Neural cell (in vitro differentiated cells): Measurements from ENCODE around the gene PHF12. TPM values are rescaled to one million over a fixed set of nuclear protein-coding genes. Genes with fewer than 3 reads are reported as not detected.

Source experiments
- H2AFZ ChIP-seq: fragments of 200-600, 300-800 bp; sonication (generic), shearing (Covaris generic); 2 replicates; pipeline ENCODE4 v1.6.0; 2014; ENCODE audit warnings: low read depth, mild to moderate bottlenecking, antibody characterized with exemption, low read length, moderate library complexity
- H3F3A ChIP-seq: fragments of 200-600 bp; shearing (Covaris generic); 2 replicates; pipeline ENCODE4 v1.6.1; 2016; ENCODE audit warnings: mild to moderate bottlenecking, moderate library complexity, mixed read lengths, antibody characterized with exemption, low read length; ENCODE audit not compliant: insufficient read depth, poor library complexity, severe bottlenecking
- H3K27ac ChIP-seq: fragments of 200-600, 300-800 bp; sonication (generic), shearing (Covaris generic); 2 replicates; pipeline ENCODE4 v1.5.1; 2014; ENCODE audit warnings: mild to moderate bottlenecking, low read length, moderate library complexity
- H3K27me3 ChIP-seq: fragments of 300-800, 200-600 bp; sonication (generic), shearing (Covaris generic); 2 replicates; pipeline ENCODE4 v1.6.0; 2014; ENCODE audit warnings: mild to moderate bottlenecking, low read depth, low read length, moderate library complexity; ENCODE audit not compliant: insufficient read depth
- H3K36me3 ChIP-seq: fragments of 300-800, 200-600 bp; sonication (generic), shearing (Covaris generic); 2 replicates; pipeline ENCODE4 v1.5.1; 2014; ENCODE audit warnings: mild to moderate bottlenecking, antibody characterized with exemption, low read length, moderate library complexity; ENCODE audit not compliant: insufficient read depth
- H3K4me2 ChIP-seq: fragments of 300-800, 200-600 bp; sonication (generic), shearing (Covaris generic); 2 replicates; pipeline ENCODE4 v1.6.0; 2014; ENCODE audit warnings: mild to moderate bottlenecking, low read length
- H3K4me3 ChIP-seq: fragments of 300-800, 200-600 bp; sonication (generic), shearing (Covaris generic); 2 replicates; pipeline ENCODE4 v1.5.1; 2014; ENCODE audit warnings: mild to moderate bottlenecking, low read length, moderate library complexity
- H3K79me2 ChIP-seq: fragments of 200-600 bp; shearing (Covaris generic); replicated peaks from 2 replicates; pipeline ENCODE4 v1.6.0; 2014; ENCODE audit warnings: mild to moderate bottlenecking, low read length, moderate library complexity; ENCODE audit not compliant: insufficient read depth
- H3K9ac ChIP-seq: fragments of 300-800, 200-600 bp; sonication (generic), shearing (Covaris generic); 2 replicates; pipeline ENCODE4 v1.6.1; 2016; ENCODE audit warnings: mild to moderate bottlenecking, low read length, mixed read lengths
- H3K9me2 ChIP-seq: fragments of 200-600 bp; shearing (Covaris generic); 2 replicates; pipeline ENCODE4 v1.6.1; 2016; ENCODE audit warnings: mild to moderate bottlenecking, low read length, mixed read lengths; ENCODE audit not compliant: insufficient read depth
- H3K9me3 ChIP-seq: fragments of 200-600, 300-800 bp; sonication (generic), shearing (Covaris generic); 2 replicates; pipeline ENCODE4 v1.6.1; 2016; ENCODE audit warnings: mild to moderate bottlenecking, mixed run types, low read length, moderate library complexity, mixed read lengths
- H4K20me1 ChIP-seq: fragments of 200-600 bp; shearing (Covaris generic); 2 replicates; pipeline ENCODE4 v1.6.1; 2016; ENCODE audit warnings: mild to moderate bottlenecking, mixed run types; ENCODE audit not compliant: insufficient read depth
- EP300 ChIP-seq: fragments of 450-650 bp; conservative IDR thresholded peaks from 2 replicates; pipeline ENCODE4 v1.6.1; 2014; ENCODE audit warnings: antibody characterized with exemption, mild to moderate bottlenecking, moderate library complexity; ENCODE audit not compliant: poor library complexity, severe bottlenecking
- EZH2 ChIP-seq: fragments of 200-600, 300-800 bp; shearing (Covaris generic), sonication (generic); IDR thresholded peaks from 2 replicates; pipeline ENCODE4 v1.6.1; 2014; ENCODE audit warnings: antibody characterized with exemption, low read length, borderline replicate concordance, mild to moderate bottlenecking; ENCODE audit not compliant: insufficient read depth, poor library complexity, severe bottlenecking
- MXI1 ChIP-seq: fragments of 450-650 bp; conservative IDR thresholded peaks from 2 replicates; pipeline ENCODE4 v1.6.1; 2014; ENCODE audit warnings: antibody characterized with exemption, mild to moderate bottlenecking; ENCODE audit not compliant: poor library complexity, severe bottlenecking
- POLR2AphosphoS5 ChIP-seq: IDR thresholded peaks from 2 replicates; pipeline ENCODE4 v1.6.1; 2012
- RAD21 ChIP-seq: fragments of 450-650 bp; conservative IDR thresholded peaks from 2 replicates; pipeline ENCODE4 v1.6.1; 2014; ENCODE audit warnings: antibody characterized with exemption, mild to moderate bottlenecking, moderate library complexity
- SMC3 ChIP-seq: fragments of 450-650 bp; conservative IDR thresholded peaks from 2 replicates; pipeline ENCODE4 v1.6.1; 2014; ENCODE audit warnings: antibody characterized with exemption, mild to moderate bottlenecking, moderate library complexity; ENCODE audit not compliant: poor library complexity
- TAF1 ChIP-seq: IDR thresholded peaks from 2 replicates; pipeline ENCODE4 v1.6.1; 2012; ENCODE audit warnings: low read depth
- polyA plus RNA-seq: library from polyadenylated mRNA; depleted of rRNA; stranded (reverse); fragments of >200 nt; gene quantifications from 2 replicates; pipeline ENCODE4 v1.2.3, GENCODE V29; 2014
- TF ChIP-seq, protein P1 (sequence below): IDR thresholded peaks from 2 replicates; pipeline ENCODE4 v1.6.1; 2012; ENCODE audit warnings: borderline replicate concordance
- TF ChIP-seq, protein P2 (sequence below): fragments of 450-650 bp; IDR thresholded peaks from 2 replicates; pipeline ENCODE4 v1.5.1; 2014; ENCODE audit warnings: antibody characterized with exemption, mild to moderate bottlenecking, moderate library complexity; ENCODE audit not compliant: poor library complexity, severe bottlenecking

PHF12 gene
- polyA plus RNA-seq, 1 donor from 2014 or later: 10.4 TPM

DNA sequence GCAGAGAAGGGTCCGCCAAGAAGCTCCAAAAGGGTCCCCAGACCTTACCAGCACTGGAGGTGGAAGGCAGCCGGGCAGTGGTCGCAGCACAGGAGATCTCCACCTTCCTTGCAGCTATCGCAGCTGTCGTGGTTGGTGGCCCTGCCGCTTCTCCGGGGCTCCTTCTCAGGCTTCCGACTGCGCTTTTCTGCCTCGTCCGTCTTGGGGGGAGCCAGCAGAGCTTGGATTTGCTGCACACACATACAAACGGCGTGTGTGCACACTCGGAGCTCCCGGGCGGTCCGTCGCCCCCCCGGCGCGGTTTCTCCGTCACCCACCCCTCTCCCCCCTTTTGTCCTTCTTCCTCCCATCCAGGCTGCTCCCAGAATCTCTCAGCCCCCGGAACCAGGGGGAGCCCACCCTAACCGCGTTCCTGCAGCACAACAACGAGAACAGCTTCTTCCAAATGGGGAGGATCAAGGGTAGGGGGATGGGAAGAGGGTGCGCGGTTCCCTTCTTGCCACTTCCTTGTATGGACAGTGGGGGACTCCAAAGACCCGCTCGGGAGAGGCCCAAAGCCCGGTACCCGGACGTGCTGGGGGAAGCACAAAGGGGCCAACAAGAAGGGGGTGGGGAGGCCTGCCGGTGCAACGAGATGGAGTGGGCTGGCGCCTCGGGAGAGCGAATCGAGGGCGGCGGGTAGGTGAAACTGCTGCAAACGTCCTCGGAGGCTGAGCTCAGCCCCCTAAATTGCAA is 1.1 kb downstream of the PHF12 start:
- Histone ChIP-seq H3K79me2 (peaks cover 55% of the 10 kb centered on the region), H3K4me2 (peak overlapping the region; percentile 58), H3K4me3 (peak overlapping the region; percentile 96), H3K27ac (peak overlapping the region; percentile 98), H3K27me3 (no peaks in the 10 kb centered on the region), H2AFZ (peak overlapping the region; percentile 13), H4K20me1 (peaks cover 9% of the 10 kb centered on the region), H3K9ac (peak overlapping the region; percentile 99), H3K9me3 (no peaks in the 10 kb centered on the region), H3F3A (peaks cover 2% of the 10 kb centered on the region), H3K9me2 (no peaks in the 10 kb centered on the region), H3K36me3 (no peaks in the 10 kb centered on the region)
- peak; percentile 13 for TF ChIP-seq EP300
- TF ChIP-seq POLR2AphosphoS5: peak; percentile 59
- TF ChIP-seq MXI1: peak; percentile 39
- TF ChIP-seq SMC3: no peak

DNA sequence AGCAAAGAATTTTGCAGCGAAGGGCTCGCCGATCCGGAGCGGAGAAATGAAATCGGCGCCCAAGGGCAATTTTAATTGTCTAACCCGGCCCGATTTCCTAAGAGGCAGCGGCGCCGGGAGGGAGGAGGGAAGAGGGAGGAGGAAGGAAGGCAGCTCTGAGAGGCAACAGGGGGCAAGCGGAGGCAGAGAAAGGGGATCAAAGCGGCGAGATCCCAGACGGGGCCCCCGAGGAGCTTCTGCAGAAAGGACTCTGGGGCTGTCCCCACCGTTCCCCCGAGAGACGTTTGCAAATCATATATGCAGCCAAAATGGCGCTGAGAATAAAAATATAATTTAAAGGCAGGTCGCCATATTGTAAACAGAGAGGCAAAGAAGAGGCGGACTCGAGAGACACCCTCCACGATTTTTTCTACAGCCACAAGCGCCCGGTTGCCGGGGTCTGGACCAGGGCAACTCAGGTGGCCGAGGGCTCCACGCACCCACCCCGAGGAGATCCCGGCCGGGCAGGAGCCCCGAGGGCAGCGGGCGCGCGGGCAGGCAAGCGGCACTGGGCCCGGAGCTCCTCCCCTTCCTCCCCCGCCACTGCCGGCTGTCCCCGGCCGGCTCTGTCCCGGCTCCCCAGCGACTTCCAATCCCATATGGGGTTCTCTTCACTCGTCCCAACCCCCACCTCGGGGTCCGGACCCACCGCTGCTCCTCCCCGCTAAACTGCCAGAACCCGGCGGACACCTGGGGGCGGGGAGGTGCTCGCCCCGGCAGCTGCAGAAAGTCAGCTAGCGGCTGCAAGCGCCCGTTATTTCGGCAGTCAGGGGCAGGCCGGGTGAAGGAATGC is 1.9 kb downstream of the PHF12 start:
- Histone ChIP-seq H3K79me2 (peaks cover 63% of the 10 kb centered on the region), H3K9ac (peak overlapping the region; percentile 99), H2AFZ (peak overlapping the region; percentile 32), H3K27ac (peak overlapping the region; percentile 98), H3K4me2 (peak overlapping the region; percentile 66), H3K9me3 (no peaks in the 10 kb centered on the region), H3F3A (peaks cover 2% of the 10 kb centered on the region), H3K36me3 (no peaks in the 10 kb centered on the region), H4K20me1 (peaks cover 15% of the 10 kb centered on the region), H3K27me3 (no peaks in the 10 kb centered on the region), H3K4me3 (peak overlapping the region; percentile 96), H3K9me2 (no peaks in the 10 kb centered on the region)
- TF ChIP-seq POLR2AphosphoS5 (peak; percentile 33), MXI1 (no peak), EP300 (no peak), EZH2 (no peak), RAD21 (no peak), TAF1 (peak; percentile 4), SMC3 (no peak)
- TF ChIP-seq, protein P1, sequence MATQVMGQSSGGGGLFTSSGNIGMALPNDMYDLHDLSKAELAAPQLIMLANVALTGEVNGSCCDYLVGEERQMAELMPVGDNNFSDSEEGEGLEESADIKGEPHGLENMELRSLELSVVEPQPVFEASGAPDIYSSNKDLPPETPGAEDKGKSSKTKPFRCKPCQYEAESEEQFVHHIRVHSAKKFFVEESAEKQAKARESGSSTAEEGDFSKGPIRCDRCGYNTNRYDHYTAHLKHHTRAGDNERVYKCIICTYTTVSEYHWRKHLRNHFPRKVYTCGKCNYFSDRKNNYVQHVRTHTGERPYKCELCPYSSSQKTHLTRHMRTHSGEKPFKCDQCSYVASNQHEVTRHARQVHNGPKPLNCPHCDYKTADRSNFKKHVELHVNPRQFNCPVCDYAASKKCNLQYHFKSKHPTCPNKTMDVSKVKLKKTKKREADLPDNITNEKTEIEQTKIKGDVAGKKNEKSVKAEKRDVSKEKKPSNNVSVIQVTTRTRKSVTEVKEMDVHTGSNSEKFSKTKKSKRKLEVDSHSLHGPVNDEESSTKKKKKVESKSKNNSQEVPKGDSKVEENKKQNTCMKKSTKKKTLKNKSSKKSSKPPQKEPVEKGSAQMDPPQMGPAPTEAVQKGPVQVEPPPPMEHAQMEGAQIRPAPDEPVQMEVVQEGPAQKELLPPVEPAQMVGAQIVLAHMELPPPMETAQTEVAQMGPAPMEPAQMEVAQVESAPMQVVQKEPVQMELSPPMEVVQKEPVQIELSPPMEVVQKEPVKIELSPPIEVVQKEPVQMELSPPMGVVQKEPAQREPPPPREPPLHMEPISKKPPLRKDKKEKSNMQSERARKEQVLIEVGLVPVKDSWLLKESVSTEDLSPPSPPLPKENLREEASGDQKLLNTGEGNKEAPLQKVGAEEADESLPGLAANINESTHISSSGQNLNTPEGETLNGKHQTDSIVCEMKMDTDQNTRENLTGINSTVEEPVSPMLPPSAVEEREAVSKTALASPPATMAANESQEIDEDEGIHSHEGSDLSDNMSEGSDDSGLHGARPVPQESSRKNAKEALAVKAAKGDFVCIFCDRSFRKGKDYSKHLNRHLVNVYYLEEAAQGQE: peak; percentile 19
- TF ChIP-seq, protein P2, sequence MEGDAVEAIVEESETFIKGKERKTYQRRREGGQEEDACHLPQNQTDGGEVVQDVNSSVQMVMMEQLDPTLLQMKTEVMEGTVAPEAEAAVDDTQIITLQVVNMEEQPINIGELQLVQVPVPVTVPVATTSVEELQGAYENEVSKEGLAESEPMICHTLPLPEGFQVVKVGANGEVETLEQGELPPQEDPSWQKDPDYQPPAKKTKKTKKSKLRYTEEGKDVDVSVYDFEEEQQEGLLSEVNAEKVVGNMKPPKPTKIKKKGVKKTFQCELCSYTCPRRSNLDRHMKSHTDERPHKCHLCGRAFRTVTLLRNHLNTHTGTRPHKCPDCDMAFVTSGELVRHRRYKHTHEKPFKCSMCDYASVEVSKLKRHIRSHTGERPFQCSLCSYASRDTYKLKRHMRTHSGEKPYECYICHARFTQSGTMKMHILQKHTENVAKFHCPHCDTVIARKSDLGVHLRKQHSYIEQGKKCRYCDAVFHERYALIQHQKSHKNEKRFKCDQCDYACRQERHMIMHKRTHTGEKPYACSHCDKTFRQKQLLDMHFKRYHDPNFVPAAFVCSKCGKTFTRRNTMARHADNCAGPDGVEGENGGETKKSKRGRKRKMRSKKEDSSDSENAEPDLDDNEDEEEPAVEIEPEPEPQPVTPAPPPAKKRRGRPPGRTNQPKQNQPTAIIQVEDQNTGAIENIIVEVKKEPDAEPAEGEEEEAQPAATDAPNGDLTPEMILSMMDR: no peak
